HCT116 (cell line): ENCODE measurements around the gene CAMSAP1. TPM values are rescaled to one million over a fixed set of nuclear protein-coding genes. Genes with fewer than 3 reads are reported as not detected.

Source experiments
- ATAC-seq: fragments of 200-7000 bp; cut with Tn5 transposase; 2 replicates; pipeline ENCODE4 v1.9.1; 2020; ENCODE audit warnings: mild to moderate bottlenecking, moderate library complexity
- BruUV-seq: library from RNA; stranded (reverse); fragments of 400-500 nt; replicated peaks from 2 replicates; lab custom pipeline; 2021; lab: Mats Ljungman, UMichigan
- CTCF ChIA-PET: fragments of 300-600 bp; sonication (Branson Sonifier 250); formaldehyde crosslinking; loops from one replicate; lab custom pipeline; 2021; ENCODE audit warnings: antibody characterized with exemption; lab: Charles Lee
- POLR2A ChIA-PET: fragments of 300-600, 350-600 bp; sonication (Branson Sonifier 250); formaldehyde crosslinking; loops from one replicate; lab custom pipeline; 2021; ENCODE audit warnings: antibody characterized with exemption; lab: Charles Lee
- RAD21 ChIA-PET, 2 experiments: fragments of 300-600 bp; sonication (Branson Sonifier 250); formaldehyde crosslinking; loops; one replicate each; lab custom pipeline; 2023; ENCODE audit warnings: low total read pairs in 2 of 2; ENCODE audit not compliant: uncharacterized antibody in 2 of 2, unreplicated experiment in 2 of 2, low non-redundant PET in 1 of 2; lab: Charles Lee
- DNase-seq: peaks from one replicate; pipeline ENCODE4 v3.0.0-alpha.2; 2010; ENCODE audit warnings: low read depth, low spot score
- H2AFZ ChIP-seq: fragments of 200-600 bp; shearing (Covaris generic), sonication (generic); 2 replicates; pipeline ENCODE4 v1.6.1; 2017; ENCODE audit warnings: low read depth, mixed run types, mixed read lengths, antibody characterized with exemption, low read length; ENCODE audit not compliant: poor library complexity, severe bottlenecking
- H3K27ac ChIP-seq: 2 replicates; pipeline ENCODE4 v1.5.1; 2012; ENCODE audit warnings: low read depth, low read length
- H3K27me3 ChIP-seq: fragments of 200-600 bp; sonication (generic); 2 replicates; pipeline ENCODE4 v1.6.1; 2016; ENCODE audit warnings: mixed run types, low read length, mixed read lengths; ENCODE audit not compliant: insufficient read depth
- H3K36me3 ChIP-seq, 2 experiments: fragments of 200-500 bp in 1 of 2; fragments of 200-600 bp in 1 of 2; sonication (Bioruptor generic) in 1 of 2; sonication (generic) in 1 of 2; 2 replicates each; pipeline versions ENCODE4 v1.5.1 to v1.6.1; 2014 to 2016; ENCODE audit warnings: low read length in 2 of 2, inconsistent platforms in 1 of 2, mixed read lengths in 1 of 2, mixed run types in 1 of 2; ENCODE audit not compliant: insufficient read depth in 2 of 2, control insufficient read depth in 1 of 2
- H3K4me1 ChIP-seq, 2 experiments: fragments of 200-600 bp in 1 of 2; sonication (generic) in 1 of 2; 2 replicates each; pipeline versions ENCODE4 v1.5.1 to v1.6.1; 2012 to 2017; ENCODE audit warnings: low read length in 2 of 2, inconsistent platforms in 1 of 2, mild to moderate bottlenecking in 1 of 2, mixed read lengths in 1 of 2, mixed run types in 1 of 2, moderate library complexity in 1 of 2; ENCODE audit not compliant: insufficient read depth in 2 of 2, control insufficient read depth in 1 of 2
- H3K4me2 ChIP-seq: fragments of 200-600 bp; sonication (generic); 2 replicates; pipeline ENCODE4 v1.6.1; 2017; ENCODE audit warnings: mixed run types, low read length, mixed read lengths
- H3K4me3 ChIP-seq, 2 experiments: fragments of 200-600 bp in 1 of 2; sonication (generic) in 1 of 2; replicated peaks in 1 of 2; 2 replicates each; pipeline ENCODE4 v1.5.1; 2011 to 2016; ENCODE audit warnings: low read length in 2 of 2, control low read depth in 1 of 2, low read depth in 1 of 2, mild to moderate bottlenecking in 1 of 2, mixed read lengths in 1 of 2, mixed run types in 1 of 2
- H3K79me2 ChIP-seq: fragments of 200-600 bp; sonication (generic); 2 replicates; pipeline ENCODE4 v1.6.1; 2017; ENCODE audit warnings: mild to moderate bottlenecking, mixed run types, low read length, moderate library complexity, mixed read lengths; ENCODE audit not compliant: insufficient read depth
- H3K9ac ChIP-seq: fragments of 200-600 bp; sonication (generic); 2 replicates; pipeline ENCODE4 v1.6.1; 2016; ENCODE audit warnings: low read length, mixed read lengths
- H3K9me2 ChIP-seq: fragments of 200-600 bp; sonication (generic), shearing (Covaris generic); 2 replicates; pipeline ENCODE4 v1.6.1; 2017; ENCODE audit warnings: mixed run types, mild to moderate bottlenecking, moderate library complexity; ENCODE audit not compliant: insufficient read depth
- H3K9me3 ChIP-seq, 2 experiments: fragments of 200-500 bp in 1 of 2; fragments of 200-600 bp in 1 of 2; sonication (Bioruptor generic) in 1 of 2; sonication (generic) in 1 of 2; 2 replicates each; pipeline ENCODE4 v1.6.1; 2014 to 2017; ENCODE audit warnings: low read length in 2 of 2, mixed read lengths in 2 of 2, inconsistent platforms in 1 of 2, low read depth in 1 of 2, mild to moderate bottlenecking in 1 of 2, mixed run types in 1 of 2, moderate library complexity in 1 of 2; ENCODE audit not compliant: control insufficient read depth in 1 of 2, insufficient read depth in 1 of 2
- H4K20me1 ChIP-seq: fragments of 200-600 bp; sonication (generic), shearing (Covaris generic); 2 replicates; pipeline ENCODE4 v1.6.1; 2017; ENCODE audit warnings: mixed run types, mild to moderate bottlenecking, moderate library complexity; ENCODE audit not compliant: insufficient read depth
- CBX3 ChIP-seq: IDR thresholded peaks from 2 replicates; pipeline ENCODE4 v1.6.1; 2012; ENCODE audit warnings: low read depth
- CTCF ChIP-seq, 3 experiments: fragments of 200-600 bp in 1 of 3; sonication (generic) in 1 of 3; IDR thresholded peaks in 2 of 3; conservative IDR thresholded peaks in 1 of 3; 2 replicates each; pipeline ENCODE4 v1.5.1; 2012 to 2017; ENCODE audit warnings: low read depth in 2 of 3, low read length in 2 of 3, antibody characterized with exemption in 1 of 3, borderline replicate concordance in 1 of 3, control low read depth in 1 of 3, mild to moderate bottlenecking in 1 of 3, mixed read lengths in 1 of 3, mixed run types in 1 of 3, moderate library complexity in 1 of 3; ENCODE audit not compliant: insufficient read depth in 1 of 3
- EGR1 ChIP-seq: IDR thresholded peaks from 2 replicates; pipeline ENCODE4 v1.6.1; 2012; ENCODE audit warnings: low read depth
- JUND ChIP-seq: IDR thresholded peaks from 2 replicates; pipeline ENCODE4 v1.6.1; 2012
- POLR2AphosphoS5 ChIP-seq: IDR thresholded peaks from 2 replicates; pipeline ENCODE4 v1.6.1; 2011; ENCODE audit warnings: mild to moderate bottlenecking, low read depth, low read length, moderate library complexity
- RAD21 ChIP-seq: IDR thresholded peaks from 2 replicates; pipeline ENCODE4 v1.6.1; 2012; ENCODE audit warnings: low read depth, mild to moderate bottlenecking
- SIN3A ChIP-seq: IDR thresholded peaks from 2 replicates; pipeline ENCODE4 v1.6.1; 2012; ENCODE audit warnings: low read depth
- SP1 ChIP-seq: IDR thresholded peaks from 2 replicates; pipeline ENCODE4 v1.6.1; 2012; ENCODE audit warnings: low read depth
- YY1 ChIP-seq: IDR thresholded peaks from 2 replicates; pipeline ENCODE4 v1.6.1; 2011; ENCODE audit warnings: low read length, low read depth, moderate library complexity, mild to moderate bottlenecking; ENCODE audit not compliant: insufficient replicate concordance; ENCODE audit errors: extremely low read depth
- ZFX ChIP-seq: fragments of 450-650 bp; IDR thresholded peaks from 2 replicates; pipeline ENCODE4 v1.6.1; 2017
- intact Hi-C: fragments of 100-400 bp; cut with micrococcal nuclease; formaldehyde crosslinking; loops from 2 replicates; pipeline ENCODE4 v1.10.0; 2022
- total RNA-seq: library from RNA; stranded (reverse); gene quantifications from one replicate; pipeline ENCODE4 v1.2.1, GENCODE V29; 2021; ENCODE audit not compliant: unreplicated experiment
- TF ChIP-seq, protein P1 (sequence below): IDR thresholded peaks from 2 replicates; pipeline ENCODE4 v1.6.1; 2012
- TF ChIP-seq, protein P2 (sequence below): IDR thresholded peaks from 2 replicates; pipeline ENCODE4 v1.6.1; 2012

Gene CAMSAP1
- total RNA-seq, 1 experiment from 2014 or later, result 33.1 TPM

- ChIA-PET RAD21 (no interaction called here), CTCF (no interaction called here), POLR2A (no interaction called here)
- no peaks in the 10 kb centered on the region for H3K36me3 ChIP-seq
- no peaks in the 10 kb centered on the region for H3K4me1 ChIP-seq
- no peak for TF ChIP-seq RAD21
- TF ChIP-seq, protein P1, sequence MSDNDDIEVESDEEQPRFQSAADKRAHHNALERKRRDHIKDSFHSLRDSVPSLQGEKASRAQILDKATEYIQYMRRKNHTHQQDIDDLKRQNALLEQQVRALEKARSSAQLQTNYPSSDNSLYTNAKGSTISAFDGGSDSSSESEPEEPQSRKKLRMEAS, result no peak
- intact Hi-C loops, result no loop called here
- no peak overlapping the region for H3K4me3 ChIP-seq
- no peaks in the 10 kb centered on the region for H3K9me3 ChIP-seq
- no peaks in the 10 kb centered on the region for H3K27me3 ChIP-seq
- no TSS peak for BruUV-seq
- no peak overlapping the region for H3K9ac ChIP-seq
- no peak overlapping the region for H3K4me2 ChIP-seq
- no peak for ATAC-seq
- H3K27ac ChIP-seq, result no peak overlapping the region
- no peaks in the 10 kb centered on the region for H3K79me2 ChIP-seq
- H3K9me2 ChIP-seq, result no peaks in the 10 kb centered on the region
- DNase-seq, result no peak
- no peaks in the 10 kb centered on the region for H4K20me1 ChIP-seq
- no peak overlapping the region for H2AFZ ChIP-seq
Observed at GRCh38 chr9:135782946-135783345, 124.4 kb downstream of the CAMSAP1 start.

DNA sequence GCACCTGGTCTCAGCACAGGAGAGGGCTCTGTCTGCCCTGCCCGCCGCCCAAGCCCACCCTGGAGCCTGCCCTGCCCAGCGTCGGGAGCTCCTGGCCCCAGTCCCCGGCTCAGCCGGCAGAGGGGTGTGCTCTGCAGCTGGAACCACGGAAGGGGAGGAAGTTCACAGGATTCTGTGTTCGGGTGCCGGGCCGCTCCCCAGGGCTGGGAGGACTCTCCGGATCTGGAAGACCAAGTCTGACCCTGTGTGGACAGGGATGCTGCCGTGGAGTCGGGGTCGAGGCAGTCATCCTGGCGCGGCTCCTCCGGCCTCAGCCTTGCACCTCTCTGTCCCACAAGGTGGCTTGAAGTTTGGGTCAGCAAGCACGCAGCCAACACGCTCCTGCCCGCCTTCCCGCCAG, 126.7 kb downstream of the CAMSAP1 start:
- intact Hi-C loops, result no loop called here
- Histone ChIP-seq H2AFZ (no peak overlapping the region), H3K4me3 (no peak overlapping the region), H3K36me3 (no peaks in the 10 kb centered on the region), H3K27me3 (no peaks in the 10 kb centered on the region), H4K20me1 (no peaks in the 10 kb centered on the region), H3K27ac (no peak overlapping the region), H3K79me2 (no peaks in the 10 kb centered on the region), H3K4me1 (no peaks in the 10 kb centered on the region), H3K9me2 (no peaks in the 10 kb centered on the region), H3K9ac (no peak overlapping the region), H3K4me2 (no peak overlapping the region), H3K9me3 (no peaks in the 10 kb centered on the region)
- no peak for DNase-seq
- POLR2A ChIA-PET, result no interaction called here
- ATAC-seq, result no peak
- RAD21 ChIA-PET, result no interaction called here
- no TSS peak for BruUV-seq
- TF ChIP-seq SP1 (no peak), CTCF (IDR thresholded peaks at IDR 0.05 in 2 of 3, conservative IDR thresholded peaks at IDR 0.05 in 1 of 3; ENCODE audit: borderline replicate concordance in 1 of 3, insufficient read depth in 1 of 3, low read depth in 2 of 3, low read length in 2 of 3) (no peak), CBX3 (no peak), EGR1 (no peak), YY1 (no peak), JUND (no peak), SIN3A (no peak), ZFX (no peak), POLR2AphosphoS5 (no peak)
- TF ChIP-seq, protein P2, sequence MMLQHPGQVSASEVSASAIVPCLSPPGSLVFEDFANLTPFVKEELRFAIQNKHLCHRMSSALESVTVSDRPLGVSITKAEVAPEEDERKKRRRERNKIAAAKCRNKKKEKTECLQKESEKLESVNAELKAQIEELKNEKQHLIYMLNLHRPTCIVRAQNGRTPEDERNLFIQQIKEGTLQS, result no peak
- CTCF ChIA-PET, result no interaction called here
